Posterior cingulate gyrus (tissue), 11 donors: ENCODE measurements around the gene KRT6B.
"Not testable (repeated sequence)": the region's sequence is repeated elsewhere in the genome, so short reads cannot be mapped to it uniquely, and the experiment has no call there.

Experiments
- DNase-seq, 10 donors: peaks; one replicate each; pipeline versions ENCODE4 v3.0.0 to v3.0.0-alpha.2; 2020 to 2021; ENCODE audit warnings: mixed read lengths in 3 of 10
- intact Hi-C: fragments of 100-400 bp; cut with DNase I; formaldehyde crosslinking; loops from one replicate; pipeline ENCODE4 v1.15.1; 2023

The KRT6B gene

DNA sequence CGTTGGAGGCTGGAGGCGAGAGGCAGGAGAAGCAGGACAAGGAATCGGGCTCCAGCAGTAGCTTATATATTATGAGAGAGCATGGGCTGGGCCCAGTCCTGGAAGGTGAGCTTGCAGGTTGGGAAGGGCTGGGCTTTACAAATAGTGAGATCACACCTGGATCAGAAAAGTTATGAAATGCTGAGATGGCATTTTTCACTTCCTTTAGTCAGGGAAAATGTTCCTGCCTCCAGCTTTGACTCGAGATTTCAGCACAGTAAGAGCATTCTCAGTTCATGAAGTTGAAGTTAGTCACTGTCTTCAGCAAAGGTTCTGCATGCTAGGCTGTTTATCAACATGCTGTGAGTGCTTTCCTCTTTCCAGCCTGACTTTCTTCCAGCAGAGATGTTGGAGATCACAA, 21.8 kb upstream of the KRT6B start, which contains the start of gene KRT6C:
Gene KRT6C (minus strand): TSS at position 38 of the 400 bp plus-strand sequence. CDS start 68 bp downstream, outside the sequence.
- intact Hi-C loops = no loop called here
- DNase-seq = no peak

GRCh38 chr12:52469853-52470252, 17.9 kb upstream of the KRT6B start:
- no peak for DNase-seq
- intact Hi-C loops = no loop called here

- no peak for DNase-seq
- intact Hi-C loops = no loop called here
Measured at GRCh38 chr12:52464897-52465296, 13.0 kb upstream of the KRT6B start.

DNA sequence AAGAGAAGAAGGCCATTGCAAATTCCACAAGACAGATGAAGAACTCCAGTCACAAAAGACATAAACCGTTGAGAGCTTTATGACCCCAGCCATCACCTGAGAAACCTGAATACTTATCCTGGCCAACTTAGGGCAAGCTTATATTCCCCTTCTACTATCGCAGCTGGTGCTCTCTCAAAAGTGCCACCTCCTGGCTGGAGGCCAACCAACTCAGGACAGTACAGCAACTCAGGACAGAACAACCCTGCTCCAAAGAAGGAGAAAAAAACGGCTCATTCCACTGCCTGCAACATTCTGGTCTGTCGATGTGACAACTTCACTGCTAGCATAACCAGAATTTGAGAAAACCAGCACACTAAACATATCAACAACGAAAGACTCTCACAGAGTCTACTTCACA, 9.7 kb upstream of the KRT6B start:
- no peak for DNase-seq

DNA sequence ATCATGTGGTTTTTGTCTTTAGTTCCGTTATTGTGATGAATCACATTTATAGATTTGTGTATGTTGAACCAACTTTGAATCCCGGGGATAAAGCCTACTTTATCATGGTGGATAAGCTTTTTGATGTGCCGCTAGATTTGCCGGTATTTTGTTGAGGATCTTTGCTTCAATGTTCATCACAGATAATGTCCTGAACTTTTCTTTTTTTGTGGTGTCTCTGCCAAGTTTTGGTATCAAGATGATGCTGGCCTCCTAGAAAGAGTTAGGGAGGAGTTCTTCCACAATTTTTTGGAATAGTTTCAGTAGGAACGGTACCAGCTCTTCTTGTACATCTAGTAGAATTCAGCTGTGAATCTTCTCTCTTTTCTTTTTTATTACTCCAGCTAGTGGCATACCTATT, 6.9 kb upstream of the KRT6B start:
- intact Hi-C loops = no loop called here
- DNase-seq = no peak

More for the DNA sequence above, 9.7 kb upstream of the KRT6B start:
- intact Hi-C loops = no loop called here

DNA sequence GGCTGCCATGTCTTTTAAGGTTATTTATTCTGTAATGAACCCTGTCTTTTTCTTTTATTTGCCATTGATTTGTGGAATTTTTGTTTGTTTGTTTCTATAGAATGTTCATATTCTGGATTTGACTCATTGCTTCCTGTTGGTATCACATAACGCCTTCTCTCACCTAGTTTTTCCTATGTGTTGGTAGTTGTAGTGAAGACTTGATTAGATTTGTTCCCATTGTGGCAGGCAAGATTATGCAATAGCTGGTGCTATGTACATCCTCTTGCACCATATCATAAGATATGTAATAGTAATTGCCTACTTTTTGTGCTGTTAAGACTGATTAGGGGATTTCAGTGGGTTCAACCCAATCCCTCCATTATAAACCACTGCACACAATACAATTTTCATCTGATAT, 3.9 kb upstream of the KRT6B start:
- no peak for DNase-seq
- intact Hi-C loops = no loop called here

GRCh38 chr12:52454411-52455201, 2.7 kb upstream of the KRT6B start:
- intact Hi-C loops = no loop called here
- no peak for DNase-seq

DNA sequence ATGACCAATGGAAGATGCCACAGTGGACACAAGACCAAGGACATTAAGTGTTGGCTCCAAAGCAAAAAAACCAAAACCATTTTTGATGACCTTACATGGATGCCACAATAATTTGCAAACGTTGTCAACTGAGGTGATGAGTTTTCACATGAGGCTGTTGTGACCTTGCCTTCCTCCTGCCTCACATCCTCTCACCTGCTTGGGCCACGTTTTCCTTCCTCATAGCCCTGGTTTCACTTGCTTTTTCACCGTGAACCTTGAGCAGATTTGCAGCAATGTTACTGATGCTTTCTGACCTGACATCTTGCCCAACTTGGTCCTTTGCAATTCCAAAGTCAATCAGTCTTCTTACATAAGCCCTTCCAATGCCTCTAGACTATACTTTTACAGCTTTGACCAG, 3.7 kb downstream of the KRT6B start:
- DNase-seq = no peak
- intact Hi-C loops = no loop called here

DNA sequence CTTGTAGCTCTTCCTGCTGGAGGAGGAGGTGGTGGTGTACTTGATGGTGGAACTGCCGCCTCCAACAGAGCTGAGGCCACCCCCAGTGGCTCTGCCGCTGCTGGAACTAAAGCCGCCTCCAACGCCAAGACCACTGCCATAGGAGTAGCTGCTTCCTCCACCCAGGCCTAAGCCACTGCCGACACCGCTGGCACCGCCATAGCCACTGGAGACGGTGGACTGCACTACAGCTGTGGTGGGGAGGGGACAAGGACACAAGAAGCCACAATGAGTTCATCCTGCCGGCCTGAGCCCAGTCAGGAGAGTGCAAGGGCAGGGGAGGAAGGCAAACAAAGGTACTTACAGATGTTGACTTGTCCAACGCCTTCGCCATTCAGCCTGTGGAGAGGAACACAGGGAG, 4.8 kb downstream of the KRT6B start:
- intact Hi-C loops, DNase-seq: not testable (repeated sequence)

GRCh38 chr12:52446367-52447045, 5.4 kb downstream of the KRT6B start:
- intact Hi-C loops = no loop called here
- DNase-seq = no peak

- no peak for DNase-seq
- intact Hi-C loops = no loop called here
Measured at GRCh38 chr12:52445876-52446275, 6.1 kb downstream of the KRT6B start.

- DNase-seq = no peak
- intact Hi-C loops = no loop called here
Measured at GRCh38 chr12:52444647-52445595, 7.0 kb downstream of the KRT6B start.

- no peak for DNase-seq
- intact Hi-C loops = no loop called here
Measured at GRCh38 chr12:52443966-52444365, 8.0 kb downstream of the KRT6B start.

DNA sequence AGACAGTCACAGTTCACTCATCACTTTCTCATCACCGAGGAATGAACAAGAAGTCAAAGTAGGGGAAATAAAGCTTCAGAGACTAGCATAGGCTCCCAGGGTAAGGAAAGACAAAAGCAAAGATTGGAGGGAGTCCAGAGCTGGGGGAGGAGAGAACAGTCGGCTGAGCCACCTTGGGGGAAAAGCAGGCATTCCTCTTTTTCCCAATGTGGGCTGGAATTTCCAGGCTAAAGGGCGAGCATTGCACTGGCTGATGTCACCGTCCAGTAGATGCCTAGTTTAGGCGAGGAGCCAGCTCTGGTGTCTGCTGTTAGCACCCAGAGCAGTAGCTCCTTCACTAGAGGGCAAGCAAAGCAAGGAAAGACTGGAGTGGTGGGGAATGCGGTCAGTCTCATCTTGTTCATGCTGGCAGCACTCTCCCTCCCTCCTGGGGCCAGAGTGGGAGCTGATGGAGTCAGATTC, 9.3 kb downstream of the KRT6B start:
- peak in 1 of 10 donors; percentile 32 for DNase-seq
- intact Hi-C loops = no loop called here

DNA sequence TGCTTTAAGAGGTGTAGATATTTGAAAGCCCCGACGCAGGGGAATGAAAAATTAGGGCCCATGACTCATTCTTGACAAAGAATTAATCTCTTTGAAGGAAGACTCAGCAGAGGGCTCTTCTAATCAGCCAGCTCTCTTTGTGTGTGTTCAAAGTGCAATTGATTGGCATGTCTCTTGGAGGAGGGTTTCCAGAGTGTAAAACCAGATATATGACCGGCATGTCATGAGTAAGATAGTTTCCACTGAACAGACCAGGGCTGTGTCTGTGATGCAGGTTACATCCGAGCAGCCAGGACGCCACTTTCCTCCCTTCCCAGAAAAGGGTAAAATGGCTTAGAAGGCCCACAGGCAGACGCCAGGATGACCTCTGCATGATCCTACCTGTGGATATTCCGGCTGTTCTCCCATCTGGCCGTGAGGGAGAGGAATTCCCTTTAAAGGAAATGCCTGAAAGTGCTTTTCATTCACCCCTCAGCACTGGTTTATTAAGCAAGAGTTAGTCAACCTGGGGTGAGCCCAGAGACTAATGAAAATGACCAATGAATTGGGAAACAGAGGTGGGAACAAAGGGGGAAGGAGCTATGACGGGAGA, 10.5 kb downstream of the KRT6B start:
- DNase-seq = no peak
- intact Hi-C loops = no loop called here

DNA sequence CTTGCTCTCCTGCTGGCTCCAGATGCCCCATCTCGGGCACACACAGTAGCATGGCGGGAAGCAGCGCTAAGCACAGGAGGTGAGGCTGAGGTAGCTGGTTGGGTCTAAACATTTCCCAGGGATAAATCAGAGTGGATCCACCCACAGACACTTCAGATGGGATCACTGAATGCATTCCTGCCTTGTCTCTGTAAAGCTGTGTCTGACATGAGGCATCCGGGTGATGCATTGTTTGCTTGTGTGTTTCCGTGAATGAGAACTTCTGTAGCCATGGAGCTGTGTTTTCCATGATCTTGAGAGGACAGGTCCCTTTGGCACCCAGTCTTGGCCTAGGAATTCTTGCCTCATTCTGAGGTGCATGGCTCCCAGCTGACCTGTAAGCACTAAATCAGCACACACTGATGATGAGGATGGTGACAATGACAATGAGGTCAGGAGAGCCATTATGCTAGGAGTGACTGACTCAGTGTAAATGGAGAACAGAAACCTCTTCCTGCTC, 11.1 kb downstream of the KRT6B start:
- no peak for DNase-seq
- intact Hi-C loops = no loop called here

DNA sequence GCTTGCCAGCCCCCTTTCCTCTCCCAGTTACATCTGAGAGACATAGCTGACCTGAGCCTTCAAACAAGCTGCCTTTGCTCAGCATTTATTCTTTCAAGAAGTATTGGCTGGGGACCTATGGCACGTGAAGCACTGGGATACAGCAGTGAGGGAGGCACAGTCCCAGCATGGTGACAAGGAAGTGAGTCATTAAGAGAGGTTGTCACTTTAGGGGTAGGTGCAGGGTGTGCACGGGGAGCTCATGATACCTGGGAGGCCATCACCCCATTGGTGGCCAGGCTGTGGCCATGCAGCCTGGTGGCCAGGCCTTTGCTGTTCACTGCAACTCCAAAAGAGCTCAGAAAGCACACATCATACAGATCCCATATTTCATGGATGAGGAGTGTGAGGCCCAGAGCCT, 12.1 kb downstream of the KRT6B start:
- no peak for DNase-seq
- intact Hi-C loops = no loop called here

GRCh38 chr12:52439420-52439819, 12.5 kb downstream of the KRT6B start:
- DNase-seq = no peak
- intact Hi-C loops = no loop called here

- intact Hi-C loops = no loop called here
- DNase-seq = no peak
Measured at GRCh38 chr12:52438305-52439301, 13.3 kb downstream of the KRT6B start.
